ACC112 (cell line): Measurements from ENCODE around the gene PPP2R3B.
"Not testable (repeated sequence)": the region's sequence is repeated elsewhere in the genome, so short reads cannot be mapped to it uniquely, and the experiment has no call there.

Experiments
- H2AFZ ChIP-seq: fragments of 200-600 bp; sonication (generic); one replicate; pipeline ENCODE4 v1.6.0; 2017; ENCODE audit warnings: antibody characterized with exemption, low read length; ENCODE audit not compliant: unreplicated experiment
- H3K27ac ChIP-seq: fragments of 200-600 bp; sonication (generic); 2 replicates; pipeline ENCODE4 v1.5.1; 2014; ENCODE audit warnings: low read depth, mild to moderate bottlenecking, antibody characterized with exemption, low read length, moderate library complexity
- H3K27me3 ChIP-seq: fragments of 200-600 bp; sonication (generic); 2 replicates; pipeline ENCODE4 v1.6.1; 2014; ENCODE audit warnings: mild to moderate bottlenecking, antibody characterized with exemption, low read length, moderate library complexity, mixed read lengths; ENCODE audit not compliant: insufficient read depth
- H3K36me3 ChIP-seq: fragments of 200-600 bp; sonication (generic); 2 replicates; pipeline ENCODE4 v1.6.1; 2016; ENCODE audit warnings: mild to moderate bottlenecking, antibody characterized with exemption, low read length, moderate library complexity, mixed read lengths; ENCODE audit not compliant: insufficient read depth
- H3K4me1 ChIP-seq: fragments of 200-600 bp; sonication (generic); one replicate; pipeline ENCODE4 v1.6.1; 2016; ENCODE audit warnings: low read length, mixed read lengths; ENCODE audit not compliant: insufficient read depth, unreplicated experiment, control insufficient read depth
- H3K4me3 ChIP-seq: fragments of 200-600 bp; sonication (generic); 2 replicates; pipeline ENCODE4 v1.5.1; 2014; ENCODE audit warnings: mild to moderate bottlenecking, low read depth, low read length
- H3K79me2 ChIP-seq: fragments of 200-600 bp; sonication (generic); one replicate; pipeline ENCODE4 v1.6.0; 2016; ENCODE audit warnings: low read length; ENCODE audit not compliant: control insufficient read depth, unreplicated experiment, insufficient read depth

The PPP2R3B gene

GRCh38 chrX:386768-387575, at the start of gene PPP2R3B:
TSS of gene PPP2R3B (minus strand) at chrX:386907. CDS start at chrX:386691, 216 bp downstream.
- Histone ChIP-seq H2AFZ (peak within 1 kb of the TSS; percentile 99), H3K27ac (peak within 1 kb of the TSS; percentile 98), H3K79me2 (peaks cover 24% of the 10 kb centered on the region), H3K36me3 (peaks cover 8% of the 10 kb centered on the region; the same call in 1 of the 2 replicates), H3K27me3 (no peaks in the 10 kb centered on the region), H3K4me1 (no peaks in the 10 kb centered on the region), H3K4me3 (peak within 1 kb of the TSS; percentile 99)

GRCh38 chrX:435536-436122, 48.9 kb upstream of the PPP2R3B start:
- H3K27me3 ChIP-seq = peaks cover 6% of the 10 kb centered on the region
- no peak overlapping the region for H3K4me3 ChIP-seq
- H3K79me2 ChIP-seq = no peaks in the 10 kb centered on the region
- H3K4me1 ChIP-seq = no peaks in the 10 kb centered on the region
- no peak overlapping the region for H2AFZ ChIP-seq
- H3K27ac ChIP-seq = no peak overlapping the region
- no peaks in the 10 kb centered on the region for H3K36me3 ChIP-seq

- Histone ChIP-seq H2AFZ (no peak overlapping the region), H3K27ac (no peak overlapping the region), H3K79me2 (no peaks in the 10 kb centered on the region), H3K27me3 (peaks cover 6% of the 10 kb centered on the region), H3K4me3 (no peak overlapping the region), H3K4me1 (no peaks in the 10 kb centered on the region), H3K36me3 (no peaks in the 10 kb centered on the region)
Observed at GRCh38 chrX:434946-435345, 48.2 kb upstream of the PPP2R3B start.

- Histone ChIP-seq H2AFZ (no peak overlapping the region), H3K27me3 (peaks cover 6% of the 10 kb centered on the region), H3K79me2 (no peaks in the 10 kb centered on the region)
Observed at GRCh38 chrX:433771-434170, 47.1 kb upstream of the PPP2R3B start.

GRCh38 chrX:432666-433065, 46.0 kb upstream of the PPP2R3B start:
- H3K27me3 ChIP-seq, H3K27ac ChIP-seq, H3K4me3 ChIP-seq: not testable (repeated sequence)

More at GRCh38 chrX:433771-434170, 47.1 kb upstream of the PPP2R3B start:
- Histone ChIP-seq H3K27ac (no peak overlapping the region), H3K4me1 (no peaks in the 10 kb centered on the region), H3K36me3 (no peaks in the 10 kb centered on the region), H3K4me3 (no peak overlapping the region)

GRCh38 chrX:431492-432111, 44.9 kb upstream of the PPP2R3B start:
- peaks cover 7% of the 10 kb centered on the region for H3K27me3 ChIP-seq
- H3K4me3 ChIP-seq = no peak overlapping the region
- no peaks in the 10 kb centered on the region for H3K79me2 ChIP-seq
- H3K36me3 ChIP-seq = no peaks in the 10 kb centered on the region
- H2AFZ ChIP-seq = no peak overlapping the region
- H3K4me1 ChIP-seq = no peaks in the 10 kb centered on the region
- no peak overlapping the region for H3K27ac ChIP-seq

More at GRCh38 chrX:432666-433065, 46.0 kb upstream of the PPP2R3B start:
- not testable (repeated sequence) for H2AFZ ChIP-seq, H3K36me3 ChIP-seq, H3K79me2 ChIP-seq, H3K4me1 ChIP-seq

GRCh38 chrX:431056-431455, 44.3 kb upstream of the PPP2R3B start:
- H3K4me1 ChIP-seq = no peaks in the 10 kb centered on the region
- H3K27me3 ChIP-seq = peaks cover 7% of the 10 kb centered on the region
- H3K79me2 ChIP-seq = no peaks in the 10 kb centered on the region
- H3K36me3 ChIP-seq = no peaks in the 10 kb centered on the region
- H2AFZ ChIP-seq = no peak overlapping the region
- no peak overlapping the region for H3K27ac ChIP-seq
- no peak overlapping the region for H3K4me3 ChIP-seq

- H2AFZ ChIP-seq = no peak overlapping the region
Observed at GRCh38 chrX:429266-429825, 42.6 kb upstream of the PPP2R3B start.

GRCh38 chrX:427812-428725, 41.4 kb upstream of the PPP2R3B start:
- peaks cover 7% of the 10 kb centered on the region for H3K27me3 ChIP-seq
- no peaks in the 10 kb centered on the region for H3K4me1 ChIP-seq
- H3K36me3 ChIP-seq = no peaks in the 10 kb centered on the region
- H3K4me3 ChIP-seq = peak overlapping the region; percentile 51; the same call in 1 of the 2 replicates
- no peaks in the 10 kb centered on the region for H3K79me2 ChIP-seq
- H2AFZ ChIP-seq = no peak overlapping the region
- H3K27ac ChIP-seq = no peak overlapping the region

More at GRCh38 chrX:429266-429825, 42.6 kb upstream of the PPP2R3B start:
- Histone ChIP-seq H3K27me3 (peaks cover 7% of the 10 kb centered on the region), H3K27ac (no peak overlapping the region), H3K36me3 (no peaks in the 10 kb centered on the region), H3K79me2 (no peaks in the 10 kb centered on the region), H3K4me1 (no peaks in the 10 kb centered on the region), H3K4me3 (no peak overlapping the region)

GRCh38 chrX:426881-427280, 40.2 kb upstream of the PPP2R3B start:
- Histone ChIP-seq H3K79me2 (no peaks in the 10 kb centered on the region), H3K4me3 (no peak overlapping the region), H3K27me3 (peaks cover 7% of the 10 kb centered on the region), H3K4me1 (no peaks in the 10 kb centered on the region), H2AFZ (no peak overlapping the region), H3K36me3 (no peaks in the 10 kb centered on the region), H3K27ac (no peak overlapping the region)
